Stimulated activated effector memory CD8-positive, alpha-beta T cell treated with anti-CD3 and anti-CD28 coated beads, Interleukin-12 subunit alpha, Interleukin-12 subunit beta, amount 100 ng/mL, for 72 hours (primary cell): Measurements from ENCODE around the gene TPP2.

Experiments used
- ATAC-seq: fragments of 150-1000 bp; cut with Tn5 transposase; 2 replicates; pipeline ENCODE4 v1.10.0; 2021
- DNase-seq, 2 donors: peaks; one replicate each; pipeline ENCODE4 v3.0.0; 2021 to 2022; ENCODE audit warnings: low spot score in 2 of 2
- H3K27ac Mint-ChIP-seq: one replicate; pipeline ENCODE4 v1.8.0; 2022; ENCODE audit warnings: mild to moderate bottlenecking, mixed read lengths
- H3K36me3 Mint-ChIP-seq: one replicate; pipeline ENCODE4 v1.8.0; 2022; ENCODE audit warnings: mild to moderate bottlenecking, mixed read lengths
- H3K4me1 Mint-ChIP-seq: one replicate; pipeline ENCODE4 v1.8.0; 2022; ENCODE audit warnings: mixed read lengths
- H3K4me3 Mint-ChIP-seq: one replicate; pipeline ENCODE4 v1.8.0; 2022; ENCODE audit warnings: mild to moderate bottlenecking, mixed read lengths
- H3K9me3 Mint-ChIP-seq: one replicate; pipeline ENCODE4 v1.8.0; 2022; ENCODE audit warnings: mixed read lengths

TPP2 gene

DNA sequence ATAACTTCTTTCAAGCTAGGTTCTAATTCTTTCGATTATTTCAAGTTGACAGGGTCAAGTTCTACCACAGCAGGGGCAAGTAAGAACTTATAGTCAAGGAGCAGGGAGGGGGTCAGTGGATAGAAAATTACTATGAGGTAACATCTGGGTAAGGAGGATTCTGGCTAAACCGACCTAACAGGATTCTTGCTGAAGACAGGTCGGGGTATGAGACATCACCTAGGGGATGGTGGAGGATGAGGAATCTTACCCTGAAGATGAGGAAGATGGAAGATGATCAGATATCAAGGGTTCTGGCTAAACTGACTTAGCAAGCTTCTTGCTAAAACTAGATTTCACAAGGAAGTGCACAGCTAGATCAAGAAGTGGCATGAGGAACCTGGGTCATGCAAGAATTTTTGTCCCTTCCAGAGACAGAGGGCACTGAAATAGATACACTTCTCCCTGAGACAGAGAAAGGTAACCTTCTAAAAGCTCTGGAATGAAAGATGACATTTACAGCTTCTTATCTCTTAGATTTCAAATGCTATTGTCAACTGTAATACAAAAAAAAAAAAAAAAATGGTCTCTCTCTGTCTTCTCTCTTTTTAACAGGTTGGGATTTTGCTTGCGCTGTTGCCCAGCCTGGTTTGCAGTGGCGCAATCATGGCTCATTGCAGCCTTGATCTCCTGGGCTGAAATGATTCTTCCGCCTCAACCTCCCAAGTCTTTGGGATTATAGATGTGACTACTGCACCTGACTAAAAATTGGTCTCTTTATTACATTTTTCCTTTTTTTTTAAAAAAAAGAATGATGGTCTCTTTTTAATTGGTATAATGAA, 107.7 kb downstream of the TPP2 start:
- Mint-ChIP-seq H3K4me3 (no peak overlapping the region), H3K36me3 (no peaks in the 10 kb centered on the region), H3K27ac (no peak overlapping the region), H3K4me1 (no peaks in the 10 kb centered on the region), H3K9me3 (no peaks in the 10 kb centered on the region)
- DNase-seq: no peak
- ATAC-seq: no peak

DNA sequence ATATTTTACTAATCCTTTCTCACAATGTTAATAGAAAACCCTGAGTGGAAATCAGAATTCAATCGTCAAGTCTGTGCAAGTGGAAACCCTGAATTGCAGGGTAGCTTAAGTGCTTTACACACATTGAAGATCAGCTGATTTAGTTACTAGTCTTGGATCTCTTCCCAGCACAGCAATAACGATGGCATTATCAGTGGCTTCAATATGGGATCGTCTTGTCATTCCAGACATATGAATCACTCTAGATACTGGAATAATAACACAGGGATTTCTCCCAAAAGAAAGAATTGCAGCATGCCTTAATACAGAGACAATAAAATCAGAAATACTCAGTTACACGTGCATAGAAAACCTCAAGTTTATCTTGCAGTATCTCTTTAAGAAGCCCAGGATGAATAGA, 110.7 kb downstream of the TPP2 start:
- DNase-seq (no peak), ATAC-seq (no peak)
- H3K27ac Mint-ChIP-seq: no peak overlapping the region
- H3K4me3 Mint-ChIP-seq: no peak overlapping the region
- H3K36me3 Mint-ChIP-seq: no peaks in the 10 kb centered on the region
- H3K9me3 Mint-ChIP-seq: no peaks in the 10 kb centered on the region
- H3K4me1 Mint-ChIP-seq: no peaks in the 10 kb centered on the region

DNA sequence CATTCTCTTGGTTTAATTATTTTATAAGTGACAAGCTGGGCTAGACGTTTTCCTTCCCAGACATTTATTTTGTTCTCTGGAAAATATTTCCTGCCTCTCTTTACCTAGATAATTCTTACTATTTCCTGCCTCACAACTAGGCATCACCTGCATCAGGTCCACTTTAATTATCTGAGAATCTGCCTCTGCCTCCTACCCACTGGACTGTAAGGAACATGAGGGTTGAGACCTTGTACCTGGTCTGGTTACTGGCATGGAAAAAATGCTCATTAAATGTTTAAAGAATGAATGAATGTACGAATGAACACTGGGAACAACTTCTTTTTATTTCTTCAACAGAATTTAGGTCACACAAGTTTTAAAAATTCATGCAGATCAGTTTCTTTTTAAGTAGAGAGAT, 111.4 kb downstream of the TPP2 start:
- Mint-ChIP-seq H3K9me3 (no peaks in the 10 kb centered on the region), H3K36me3 (no peaks in the 10 kb centered on the region), H3K4me3 (no peak overlapping the region), H3K4me1 (no peaks in the 10 kb centered on the region), H3K27ac (no peak overlapping the region)
- ATAC-seq: no peak
- DNase-seq: no peak

DNA sequence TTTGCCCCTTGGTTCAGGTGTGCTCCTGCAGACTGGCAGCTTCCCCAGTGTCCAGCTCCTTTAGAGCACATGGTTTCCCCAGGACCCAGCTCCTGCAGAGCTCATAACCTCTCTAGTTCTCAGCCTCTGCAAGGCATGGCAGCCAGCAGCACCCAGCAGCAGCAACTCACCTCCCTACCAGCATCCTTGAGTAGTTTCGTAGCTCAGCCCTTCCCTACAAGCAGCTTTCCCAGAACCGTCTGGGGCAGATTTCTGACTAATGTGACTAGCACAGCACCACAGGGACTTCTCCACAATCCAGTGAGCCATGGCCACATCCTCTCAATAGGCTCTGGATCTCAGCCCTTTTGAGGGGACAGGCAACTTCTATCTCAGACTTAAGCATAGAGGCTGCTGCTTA, 112.2 kb downstream of the TPP2 start:
- no peaks in the 10 kb centered on the region for H3K4me1 Mint-ChIP-seq
- no peaks in the 10 kb centered on the region for H3K9me3 Mint-ChIP-seq
- DNase-seq (no peak), ATAC-seq (no peak)
- H3K27ac Mint-ChIP-seq: no peak overlapping the region
- H3K4me3 Mint-ChIP-seq: no peak overlapping the region
- no peaks in the 10 kb centered on the region for H3K36me3 Mint-ChIP-seq

DNA sequence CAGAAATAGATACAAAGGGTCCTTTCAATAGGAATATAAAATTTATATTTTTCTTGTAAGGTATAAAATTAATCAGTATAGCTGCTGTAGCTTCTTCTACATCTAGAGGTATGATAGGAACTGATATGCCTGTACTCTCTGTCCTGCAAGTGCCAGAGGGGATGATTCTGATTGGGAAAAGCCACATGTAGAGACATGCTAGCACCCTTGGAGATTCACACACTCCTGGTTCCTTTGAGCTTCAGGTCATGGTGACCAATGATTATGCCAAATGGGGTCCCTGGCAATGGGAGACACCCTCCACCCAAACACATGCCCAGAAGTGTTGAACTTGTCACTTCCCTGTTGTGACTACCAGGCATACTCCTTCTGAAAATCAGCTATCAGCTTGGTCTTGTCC, 112.8 kb downstream of the TPP2 start:
- ATAC-seq: no peak
- no peaks in the 10 kb centered on the region for H3K4me1 Mint-ChIP-seq
- no peak overlapping the region for H3K27ac Mint-ChIP-seq
- no peaks in the 10 kb centered on the region for H3K36me3 Mint-ChIP-seq
- H3K4me3 Mint-ChIP-seq: no peak overlapping the region
- H3K9me3 Mint-ChIP-seq: no peaks in the 10 kb centered on the region
- DNase-seq: no peak

DNA sequence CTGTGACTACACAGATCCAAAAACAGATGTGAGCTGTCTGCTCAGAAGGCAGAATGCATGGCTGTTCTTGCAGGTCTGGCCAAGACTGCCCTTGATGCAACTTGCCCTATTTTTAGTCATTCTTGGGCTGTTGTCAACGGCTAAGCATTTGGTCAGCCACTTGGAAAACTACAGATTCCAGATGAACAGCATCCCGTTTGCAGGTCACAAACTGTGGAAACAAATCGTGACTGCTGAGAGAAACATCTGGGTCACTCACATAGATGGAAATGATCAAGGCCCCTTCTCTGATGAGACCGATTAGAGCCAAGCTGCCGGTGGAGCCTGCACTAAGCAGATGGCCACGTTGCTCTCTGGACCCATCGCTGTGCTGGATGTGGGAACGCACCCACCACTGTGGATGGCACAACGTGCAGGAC, 113.5 kb downstream of the TPP2 start:
- H3K36me3 Mint-ChIP-seq: no peaks in the 10 kb centered on the region
- no peaks in the 10 kb centered on the region for H3K4me1 Mint-ChIP-seq
- no peak overlapping the region for H3K27ac Mint-ChIP-seq
- ATAC-seq (no peak), DNase-seq (no peak)
- H3K4me3 Mint-ChIP-seq: no peak overlapping the region
- no peaks in the 10 kb centered on the region for H3K9me3 Mint-ChIP-seq

DNA sequence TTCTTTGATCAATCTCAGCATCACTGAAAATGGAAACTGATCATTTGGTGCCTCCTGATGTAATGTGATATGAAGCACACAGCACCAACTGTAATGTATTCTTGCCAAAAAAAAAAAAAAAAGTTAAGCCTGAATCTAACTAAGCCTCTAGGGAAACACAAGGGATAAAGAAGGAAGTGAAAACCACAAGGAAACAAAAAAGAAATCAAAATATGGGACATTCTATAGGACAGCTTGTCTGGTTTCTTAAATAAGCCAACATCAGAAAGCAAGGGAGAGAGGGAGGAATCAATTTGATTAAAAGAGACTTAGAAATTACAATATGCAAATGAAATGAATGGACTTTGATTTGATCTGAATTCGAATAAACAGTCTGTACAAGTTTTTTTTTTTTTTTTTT, 118.7 kb downstream of the TPP2 start:
- Mint-ChIP-seq H3K9me3 (no peaks in the 10 kb centered on the region), H3K4me1 (no peaks in the 10 kb centered on the region), H3K4me3 (no peak overlapping the region), H3K36me3 (no peaks in the 10 kb centered on the region), H3K27ac (no peak overlapping the region)
- DNase-seq (no peak), ATAC-seq (no peak)

DNA sequence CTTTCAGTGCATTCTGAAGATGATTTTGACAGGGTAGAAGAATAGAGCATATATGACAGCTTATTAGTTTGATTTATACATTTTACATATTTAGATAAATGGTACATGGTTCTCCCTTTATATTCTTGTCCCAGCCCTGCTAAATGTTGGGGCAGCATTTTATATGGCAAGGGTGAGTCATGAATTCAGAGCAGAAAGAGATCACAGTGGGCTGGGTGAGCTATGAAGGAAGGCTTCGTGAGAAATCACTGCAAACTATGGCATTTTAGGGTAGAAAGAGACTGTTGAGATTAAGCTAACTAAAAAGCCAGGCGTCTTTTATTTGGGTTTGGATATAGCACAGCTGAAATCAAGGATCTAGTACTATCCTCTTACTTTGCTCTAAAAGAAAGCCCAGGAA, 122.0 kb downstream of the TPP2 start:
- H3K27ac Mint-ChIP-seq: no peak overlapping the region
- H3K9me3 Mint-ChIP-seq: no peaks in the 10 kb centered on the region
- DNase-seq (no peak), ATAC-seq (no peak)
- H3K4me1 Mint-ChIP-seq: no peaks in the 10 kb centered on the region
- no peaks in the 10 kb centered on the region for H3K36me3 Mint-ChIP-seq
- H3K4me3 Mint-ChIP-seq: no peak overlapping the region

DNA sequence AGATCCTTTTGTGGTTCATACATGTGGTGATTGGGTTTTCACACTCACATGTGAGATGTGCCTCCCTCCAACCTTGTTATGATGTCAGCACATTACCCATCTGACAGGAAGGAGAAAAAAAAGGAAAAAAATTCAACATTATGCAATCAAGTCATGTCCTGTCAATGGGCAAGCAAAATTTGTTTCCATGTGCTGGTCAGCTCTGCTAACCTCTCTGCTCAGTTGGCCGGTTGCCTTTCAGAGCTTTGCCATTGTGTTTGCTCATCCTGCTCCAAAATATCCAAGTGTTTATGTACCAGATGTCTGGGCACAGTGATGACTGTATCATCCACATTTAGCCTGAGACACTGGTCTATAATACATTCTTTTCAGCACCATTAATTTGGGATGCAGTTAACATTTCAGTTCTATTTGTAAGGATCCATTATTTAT, 125.0 kb downstream of the TPP2 start:
- Mint-ChIP-seq H3K36me3 (no peaks in the 10 kb centered on the region), H3K4me1 (no peaks in the 10 kb centered on the region), H3K9me3 (no peaks in the 10 kb centered on the region), H3K27ac (no peak overlapping the region), H3K4me3 (no peak overlapping the region)
- DNase-seq (no peak), ATAC-seq (peak; percentile 60)

DNA sequence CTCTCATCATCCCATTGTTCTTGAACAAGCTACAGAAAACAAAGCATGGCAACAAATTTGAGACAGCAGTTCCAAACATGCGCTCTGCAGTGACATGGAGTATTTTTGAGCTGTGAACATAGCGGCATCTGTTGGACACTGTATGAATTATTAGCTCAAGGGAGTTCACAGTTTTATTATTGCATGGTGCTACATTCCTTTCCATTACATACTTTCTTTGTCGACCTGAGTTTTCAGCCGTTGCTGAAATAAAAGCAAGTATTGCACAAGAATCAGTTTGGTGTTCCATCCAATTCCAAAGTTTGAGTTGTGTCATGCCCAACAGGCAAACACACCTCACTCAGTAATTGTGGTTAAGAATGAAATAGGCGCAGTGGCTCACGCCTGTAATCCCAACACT, 128.1 kb downstream of the TPP2 start:
- H3K9me3 Mint-ChIP-seq: no peaks in the 10 kb centered on the region
- no peaks in the 10 kb centered on the region for H3K36me3 Mint-ChIP-seq
- DNase-seq (no peak), ATAC-seq (no peak)
- H3K4me3 Mint-ChIP-seq: no peak overlapping the region
- no peaks in the 10 kb centered on the region for H3K4me1 Mint-ChIP-seq
- no peak overlapping the region for H3K27ac Mint-ChIP-seq

DNA sequence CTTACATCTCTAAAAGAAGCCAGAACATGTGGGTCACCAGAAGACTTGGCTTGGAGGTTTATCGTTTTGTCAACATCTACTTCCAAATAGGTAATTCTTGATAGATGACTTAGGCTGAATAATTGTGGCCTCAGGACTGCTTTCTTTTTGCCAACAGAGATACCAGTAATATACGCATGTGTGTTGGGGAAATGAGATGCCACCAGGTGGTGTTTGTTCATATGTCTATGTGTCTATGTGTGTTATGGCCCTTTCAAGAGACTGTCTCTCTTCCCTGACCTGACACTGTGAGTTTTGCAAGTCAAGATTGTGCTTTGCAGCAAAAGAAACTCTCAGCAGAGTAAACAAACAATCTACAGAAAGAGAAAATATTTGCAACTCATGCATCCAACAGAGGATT, 129.6 kb downstream of the TPP2 start:
- ATAC-seq: no peak
- Mint-ChIP-seq H3K4me3 (no peak overlapping the region), H3K27ac (no peak overlapping the region), H3K4me1 (no peaks in the 10 kb centered on the region), H3K36me3 (no peaks in the 10 kb centered on the region), H3K9me3 (no peaks in the 10 kb centered on the region)
- DNase-seq: no peak
